Measurements from ENCODE around the gene SMIM9.
A peak's percentile ranks its signal among the peaks of the same experiment; 100 is the strongest.

SMIM9 gene

GRCh38 chrX:154813801-154814200 is 20.7 kb downstream of the SMIM9 start:
- no peak for DNase-seq

- no peak for DNase-seq
Measured at GRCh38 chrX:154812341-154813101, 21.9 kb downstream of the SMIM9 start.

DNA sequence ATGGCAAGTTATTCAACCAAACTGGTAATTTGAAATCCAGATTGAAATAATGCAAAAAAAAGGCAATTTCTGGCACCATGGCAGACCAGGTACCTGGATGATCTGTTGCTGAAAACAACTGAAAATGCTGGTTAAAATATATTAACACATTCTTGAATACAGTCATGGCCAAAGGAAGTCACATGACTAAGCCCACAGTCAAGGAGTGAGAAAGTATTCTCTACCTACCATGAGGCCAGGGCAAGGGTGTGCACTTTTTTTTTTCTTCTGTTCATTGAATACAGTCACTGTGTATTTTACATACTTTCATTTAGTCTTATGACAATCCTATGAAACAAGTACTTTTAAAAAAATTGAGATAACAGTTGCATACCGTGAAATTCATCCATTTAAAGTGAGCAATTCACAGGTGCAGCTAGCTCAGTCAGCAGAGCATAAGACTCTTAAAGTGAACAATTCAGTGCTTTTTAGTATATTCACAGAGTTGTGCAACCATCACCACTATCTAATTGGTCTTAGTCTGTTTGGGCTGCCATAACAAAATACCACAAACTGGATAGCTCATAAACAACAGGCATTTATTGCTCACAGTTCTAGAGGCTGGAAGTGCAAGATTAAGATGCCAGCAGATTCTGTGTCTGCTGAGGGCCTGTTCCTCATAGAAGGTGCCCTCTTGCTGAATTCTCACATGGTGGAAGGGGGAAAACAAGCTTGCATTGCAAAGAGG is 24.4 kb downstream of the SMIM9 start:
- no peak for DNase-seq

DNA sequence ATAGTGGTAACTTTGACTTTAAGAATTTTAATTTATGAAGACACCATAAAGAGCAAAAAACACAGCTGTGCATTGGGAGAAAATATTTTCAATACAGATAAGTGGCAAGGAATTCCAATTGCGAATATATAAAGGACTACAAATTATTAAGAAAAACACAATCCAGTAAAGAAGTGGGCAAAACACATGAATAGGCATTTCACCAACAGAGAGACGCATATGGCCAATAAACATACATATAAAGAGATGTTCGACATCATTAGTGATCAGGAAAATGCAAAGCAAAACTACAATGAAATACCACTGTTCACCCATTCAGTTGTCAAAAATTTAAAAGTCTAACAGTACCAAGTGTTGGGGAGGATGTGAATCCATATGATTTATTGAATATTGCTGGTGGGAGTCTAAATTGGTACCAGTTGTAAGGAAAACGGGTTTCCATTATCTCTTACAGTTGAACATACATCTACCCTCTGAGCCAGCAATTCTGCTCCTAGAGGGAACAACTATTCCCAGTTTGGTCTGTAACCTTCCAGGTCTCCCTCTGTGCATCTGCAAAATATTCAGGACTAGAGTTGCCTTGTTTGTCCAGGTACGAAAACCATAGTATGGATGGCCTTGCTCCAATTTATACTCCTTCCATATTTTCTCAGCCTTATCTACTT is 27.5 kb downstream of the SMIM9 start:
- no peak for DNase-seq

DNA sequence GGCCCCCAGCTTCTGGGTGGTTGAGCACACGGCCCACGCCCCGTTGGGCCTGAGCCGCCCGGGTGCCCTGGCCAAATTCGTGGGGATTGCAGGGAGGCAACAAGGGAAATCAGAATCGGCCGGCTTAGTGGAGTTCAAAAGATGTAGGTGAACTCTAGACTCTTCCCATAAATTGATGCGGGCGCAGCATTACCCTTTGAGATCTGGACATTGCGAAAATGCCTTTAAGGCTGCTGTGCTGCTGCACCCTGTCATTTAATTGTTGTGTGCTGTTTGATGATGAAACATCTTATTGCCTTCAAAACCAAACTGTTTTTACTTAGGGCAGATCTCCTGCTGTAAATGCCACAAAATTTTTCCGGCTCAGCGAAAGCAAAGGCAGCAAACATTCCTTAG is 28.8 kb downstream of the SMIM9 start:
- DNase-seq, result no peak

GRCh38 chrX:154804957-154805695 is 29.3 kb downstream of the SMIM9 start, which contains the start of gene MPP1:
Gene MPP1, minus strand, starts transcription at chrX:154805485. Its CDS starts 112 bp downstream, at chrX:154805373.
- peak; percentile 76 to 85 for DNase-seq

GRCh38 chrX:154804261-154804956 is 30.1 kb downstream of the SMIM9 start:
- DNase-seq, result no peak

GRCh38 chrX:154802947-154803346 is 31.5 kb downstream of the SMIM9 start:
- DNase-seq, result no peak

DNA sequence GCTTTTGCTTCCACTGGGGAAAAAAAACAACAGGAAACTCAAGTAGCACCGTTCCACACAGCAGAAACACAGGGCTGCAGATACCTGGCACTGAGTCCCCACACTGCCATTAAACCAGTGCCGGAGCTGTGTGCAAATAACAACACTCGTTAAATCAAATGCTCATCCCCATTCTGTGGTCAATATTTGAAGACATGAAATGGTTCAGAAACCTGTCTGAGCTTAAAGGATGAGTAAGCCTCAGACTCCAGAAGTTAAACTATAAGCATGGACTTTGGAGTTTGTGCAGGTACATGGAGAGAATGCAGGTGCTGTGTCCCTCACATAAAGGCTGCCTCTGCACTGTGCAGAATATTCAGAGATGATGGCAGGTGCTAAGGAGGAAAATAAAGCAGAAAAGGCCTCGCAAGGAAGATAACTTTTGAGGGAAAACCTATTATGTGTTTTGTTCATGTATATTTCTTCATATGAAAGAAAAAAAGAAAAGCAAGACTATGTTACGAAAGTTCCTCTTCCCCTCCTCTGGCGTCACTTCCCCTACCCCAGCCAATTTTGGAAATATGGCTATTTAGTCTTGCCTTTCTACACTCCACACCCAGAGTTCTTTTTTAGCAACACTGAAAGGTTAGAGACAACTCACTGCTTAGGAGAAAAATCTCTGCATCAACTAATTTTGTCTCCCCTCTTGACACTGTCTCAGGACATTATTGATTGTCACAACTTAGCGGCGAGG is 33.8 kb downstream of the SMIM9 start:
- no peak for DNase-seq

- DNase-seq, result no peak
Measured at GRCh38 chrX:154799556-154800348, 34.7 kb downstream of the SMIM9 start.

DNA sequence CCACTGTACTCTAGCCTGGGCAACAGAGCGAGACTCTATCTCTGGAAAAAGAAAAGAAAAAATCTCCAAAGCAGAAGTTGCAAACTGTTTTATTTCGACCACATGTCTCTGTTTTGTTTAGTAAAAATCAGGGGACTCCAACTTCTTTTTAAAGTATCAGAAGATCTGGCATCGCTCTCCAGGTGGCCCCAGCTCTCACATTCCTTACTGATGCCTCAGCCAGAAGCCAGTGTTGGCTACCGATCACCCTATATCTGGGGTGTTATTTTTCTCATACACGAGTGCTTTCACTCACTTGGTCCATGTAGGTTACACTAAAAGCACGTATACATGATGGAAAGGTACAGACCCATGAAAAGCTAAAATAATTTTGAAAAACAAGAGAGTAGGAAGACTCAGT is 37.5 kb downstream of the SMIM9 start:
- DNase-seq, result no peak

DNA sequence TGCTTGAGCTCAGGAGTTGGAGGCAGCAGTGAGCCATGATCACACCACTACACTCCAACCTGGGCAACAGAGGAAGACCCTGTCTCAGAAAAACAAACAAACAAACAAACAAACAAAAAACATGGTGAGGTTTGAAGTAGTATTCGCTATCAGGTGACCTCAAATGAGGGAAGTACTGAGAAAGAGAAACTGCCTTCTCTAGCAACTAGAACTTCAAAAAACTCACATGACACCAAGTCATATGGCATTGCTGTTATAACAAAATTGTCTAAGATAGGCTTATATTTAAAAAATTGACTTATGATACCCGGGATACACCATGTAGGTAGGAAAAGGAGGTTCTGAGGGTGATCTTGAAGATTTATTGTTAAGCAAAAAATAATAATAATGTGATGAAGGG is 39.4 kb downstream of the SMIM9 start:
- no peak for DNase-seq

DNA sequence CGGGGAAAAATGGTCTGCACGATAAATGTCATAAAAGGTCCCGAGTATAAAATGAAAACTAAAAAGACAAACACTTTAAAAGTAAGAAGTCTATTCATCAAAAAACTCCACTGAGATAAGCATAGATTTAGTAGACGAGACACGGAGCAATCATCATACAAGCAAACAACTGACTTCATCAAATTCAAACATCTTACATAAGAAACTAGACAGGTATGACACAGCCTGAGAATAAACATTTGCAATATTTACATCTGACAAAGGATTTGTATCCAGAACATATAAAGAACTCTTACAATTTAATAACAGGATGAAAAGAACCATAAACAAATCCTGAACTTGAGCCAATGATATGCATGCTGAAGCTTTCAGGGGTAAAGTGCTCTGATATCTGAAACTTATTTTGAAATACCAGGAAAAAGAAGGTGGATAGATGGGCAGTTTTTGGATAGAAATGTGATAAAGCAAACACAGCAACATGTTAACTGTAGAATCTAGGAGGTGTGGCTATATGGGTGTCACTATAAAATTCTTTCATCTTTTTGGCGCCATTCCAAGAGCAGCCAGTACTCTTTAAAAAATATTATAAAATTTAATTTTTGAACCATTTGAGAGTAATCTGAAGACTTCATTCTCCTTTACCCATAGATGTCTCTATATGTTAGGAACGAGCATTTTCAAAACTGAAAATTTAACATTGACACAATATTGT is 41.2 kb downstream of the SMIM9 start:
- DNase-seq, result no peak

DNA sequence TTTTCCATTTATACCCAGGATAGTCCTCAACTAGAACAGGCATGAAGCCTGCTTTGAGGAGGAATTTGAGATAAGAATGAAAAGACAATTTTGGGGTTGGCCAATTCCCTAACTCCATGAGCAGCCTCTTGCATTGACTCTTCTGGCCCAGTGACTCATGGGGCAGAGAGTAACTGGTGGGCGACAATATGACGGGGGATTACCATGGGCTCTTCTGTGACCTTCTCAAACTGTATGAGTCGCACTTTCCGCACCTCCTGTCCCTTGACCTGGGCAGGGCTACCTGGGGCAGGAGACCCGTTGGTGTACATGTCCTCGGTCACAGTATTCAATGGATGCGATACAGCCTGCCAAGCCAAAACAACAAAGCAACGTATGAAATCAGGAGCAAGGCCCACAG is 42.5 kb downstream of the SMIM9 start:
- DNase-seq, result no peak

DNA sequence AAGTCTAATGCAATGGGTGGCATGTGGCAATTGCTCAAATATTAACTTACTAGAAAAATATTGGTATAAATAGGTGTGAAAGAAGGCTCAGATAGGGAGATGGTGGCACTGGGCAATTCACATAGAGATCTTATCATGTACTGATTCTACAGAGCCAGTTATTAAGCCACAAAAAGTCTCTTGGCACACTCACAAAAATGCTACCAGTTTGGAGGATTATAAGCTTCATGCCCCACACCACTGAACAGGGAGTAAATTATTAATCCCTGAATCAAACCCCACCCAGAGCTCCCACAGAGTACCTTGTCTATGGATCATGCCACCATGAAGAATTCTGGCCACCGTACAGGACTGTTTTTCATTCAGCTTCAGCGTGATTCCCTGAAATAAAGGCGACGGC is 43.0 kb downstream of the SMIM9 start:
- DNase-seq, result no peak

DNA sequence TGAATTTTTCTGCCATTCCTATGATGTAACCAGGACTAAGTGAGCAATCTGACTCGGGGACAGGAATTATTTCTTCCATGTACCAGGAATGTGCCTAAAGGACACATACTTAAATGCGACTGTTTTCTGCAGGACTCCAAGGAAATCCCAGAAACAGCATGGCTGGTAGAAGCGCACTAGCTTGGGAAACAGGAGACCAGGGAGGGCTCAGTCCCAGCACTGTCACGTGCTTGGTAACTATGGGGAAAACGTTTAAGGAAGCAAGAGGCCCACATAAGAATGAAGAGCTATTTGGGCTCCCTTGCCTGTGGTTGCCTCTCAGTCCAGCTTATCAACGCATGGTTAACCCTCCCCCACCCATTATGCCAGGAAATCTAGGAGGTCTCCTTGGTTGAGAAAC is 48.7 kb downstream of the SMIM9 start:
- DNase-seq, result no peak

DNA sequence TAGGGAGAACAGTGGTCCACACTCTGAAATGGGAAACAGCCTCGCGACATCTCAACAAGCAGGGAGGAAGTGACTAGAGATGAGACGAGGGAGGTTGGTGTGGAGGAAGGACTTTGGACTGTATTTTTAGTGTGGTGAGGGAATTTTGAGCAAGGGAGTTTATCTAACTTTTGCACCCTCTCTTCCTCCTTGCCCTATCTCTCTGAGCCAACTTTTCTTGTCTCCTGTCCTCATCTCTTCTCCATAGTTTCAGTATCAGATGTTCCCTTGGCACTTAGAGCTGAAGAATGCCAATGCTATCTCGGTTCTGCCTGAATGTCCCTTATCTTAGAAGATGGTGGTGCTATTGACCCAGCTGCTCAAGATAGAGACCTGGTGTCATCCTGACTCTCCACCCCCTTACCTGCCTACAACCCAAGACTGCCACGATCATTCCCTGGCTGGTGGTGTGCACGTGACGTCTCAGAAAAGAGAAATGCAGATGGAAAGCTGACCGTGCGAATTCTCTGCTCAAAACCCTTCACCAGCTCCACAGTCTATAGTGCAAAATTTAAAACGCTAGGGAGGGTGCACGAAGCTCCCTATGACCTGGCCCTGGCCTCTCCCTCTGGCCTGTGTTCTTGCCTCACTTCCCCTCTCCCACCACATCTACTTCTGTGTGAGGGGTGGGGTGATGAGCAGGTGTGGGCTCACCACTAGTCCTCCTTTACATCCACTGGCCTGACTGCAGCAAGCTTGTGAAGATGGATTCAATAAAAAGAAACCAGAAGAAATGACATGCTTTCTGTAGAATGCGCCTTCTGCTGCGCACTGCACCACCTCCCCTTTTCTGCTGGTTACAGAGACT is 50.1 kb downstream of the SMIM9 start:
- DNase-seq, result no peak

DNA sequence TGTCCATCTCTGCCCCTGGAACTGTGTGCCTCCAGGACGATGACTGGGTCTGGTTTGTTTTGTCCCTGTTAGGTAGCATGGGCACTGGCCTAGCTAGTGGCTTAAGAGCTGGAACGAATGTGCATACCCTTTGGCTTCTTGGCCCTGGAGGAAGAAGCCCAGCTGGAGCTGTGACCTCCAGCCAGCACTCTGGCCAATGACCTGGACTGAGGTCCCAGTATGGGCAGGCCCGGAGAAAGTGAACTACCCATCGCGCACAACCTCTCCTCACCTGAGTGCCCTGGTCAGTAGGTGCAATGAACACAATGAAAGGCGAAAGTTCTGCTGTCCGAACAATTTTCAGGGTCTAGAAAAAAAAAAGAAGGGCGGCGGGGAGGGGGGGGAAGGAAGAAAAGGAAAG is 53.5 kb downstream of the SMIM9 start:
- DNase-seq, result no peak

- no peak for DNase-seq
Measured at GRCh38 chrX:154779261-154779660, 55.2 kb downstream of the SMIM9 start.
